Endothelial cell of umbilical vein (primary cell): ENCODE measurements around the gene IRF6. TPM values are rescaled to one million over a fixed set of nuclear protein-coding genes. Genes with fewer than 3 reads are reported as not detected.

Source experiments
- BruUV-seq: library from RNA; stranded (reverse); fragments of 400-500 nt; replicated peaks from 2 replicates; lab custom pipeline; 2021; lab: Mats Ljungman, UMichigan
- CTCF ChIA-PET: fragments of 300-600, 350-600 bp; sonication (Branson Sonifier 250); formaldehyde crosslinking; loops from one replicate; lab custom pipeline; 2021; ENCODE audit warnings: antibody characterized with exemption, inconsistent platforms; lab: Charles Lee
- POLR2A ChIA-PET: fragments of 300-600, 350-600 bp; sonication (Branson Sonifier 250); formaldehyde crosslinking; loops from one replicate; lab custom pipeline; 2021; ENCODE audit warnings: antibody characterized with exemption, inconsistent platforms; lab: Charles Lee
- DNase-seq: peaks from one replicate; pipeline ENCODE4 v3.0.0-alpha.2; 2011; ENCODE audit warnings: low read depth, low spot score
- FAIRE-seq: peaks from 2 replicates; lab custom pipeline; 2011; peaks lifted over from hg19 to GRCh38; lab: Jason Lieb, UNC
- H2AFZ ChIP-seq: 2 replicates; pipeline ENCODE4 v1.6.0; 2012; ENCODE audit warnings: low read depth, low read length, control low read depth, inconsistent platforms
- H3K27ac ChIP-seq: 2 replicates; pipeline ENCODE4 v1.5.1; 2011; ENCODE audit warnings: low read depth, mild to moderate bottlenecking, control low read depth, low read length, moderate library complexity; ENCODE audit not compliant: insufficient read depth
- H3K27me3 ChIP-seq, 2 experiments: 2 replicates each; pipeline versions ENCODE4 v1.6.0 to v1.6.1; 2011; ENCODE audit warnings: low read length in 2 of 2, mixed read lengths in 1 of 2; ENCODE audit not compliant: control insufficient read depth in 2 of 2, insufficient read depth in 2 of 2
- H3K36me3 ChIP-seq, 2 experiments: 2 replicates in 1 of 2; 3 replicates in 1 of 2; pipeline ENCODE4 v1.5.1; 2011; ENCODE audit warnings: low read length in 2 of 2, mild to moderate bottlenecking in 1 of 2, moderate library complexity in 1 of 2; ENCODE audit not compliant: control insufficient read depth in 2 of 2, insufficient read depth in 2 of 2; ENCODE audit errors: extremely low read depth in 1 of 2
- H3K4me1 ChIP-seq: 3 replicates; pipeline ENCODE4 v1.5.1; 2011; ENCODE audit warnings: mild to moderate bottlenecking, low read length; ENCODE audit not compliant: control insufficient read depth, insufficient read depth; ENCODE audit errors: extremely low read depth
- H3K4me2 ChIP-seq: 2 replicates; pipeline ENCODE4 v1.6.1; 2011; ENCODE audit warnings: low read length, control low read depth, mixed read lengths; ENCODE audit not compliant: insufficient read depth
- H3K4me3 ChIP-seq, 3 experiments: fragments of 200-600 bp in 1 of 3; sonication (generic), shearing (Covaris generic) in 1 of 3; replicated peaks in 1 of 3; 2 replicates each; pipeline ENCODE4 v1.5.1; 2011 to 2016; ENCODE audit warnings: control low read depth in 3 of 3, low read length in 3 of 3, mild to moderate bottlenecking in 2 of 3, inconsistent platforms in 1 of 3, low read depth in 1 of 3, moderate library complexity in 1 of 3; ENCODE audit not compliant: insufficient read depth in 1 of 3
- H3K79me2 ChIP-seq: 2 replicates; pipeline ENCODE4 v1.6.0; 2012; ENCODE audit warnings: low read length, inconsistent platforms; ENCODE audit not compliant: control insufficient read depth, insufficient read depth
- H3K9ac ChIP-seq: replicated peaks from 2 replicates; pipeline ENCODE3; 2011; ENCODE audit warnings: low read length, control low read depth; ENCODE audit not compliant: insufficient read depth; ENCODE audit errors: extremely low read depth
- H3K9me1 ChIP-seq: replicated peaks from 3 replicates; pipeline ENCODE4 v1.6.0; 2011; ENCODE audit warnings: mild to moderate bottlenecking, low read length; ENCODE audit not compliant: control insufficient read depth, insufficient read depth; ENCODE audit errors: extremely low read depth
- H3K9me3 ChIP-seq: replicated peaks from 2 replicates; pipeline ENCODE4 v1.5.1; 2012; ENCODE audit warnings: low read length, inconsistent platforms; ENCODE audit not compliant: control insufficient read depth, insufficient read depth
- H4K20me1 ChIP-seq: replicated peaks from 2 replicates; pipeline ENCODE3; 2011; ENCODE audit warnings: mild to moderate bottlenecking, low read length; ENCODE audit not compliant: control insufficient read depth, insufficient read depth; ENCODE audit errors: extremely low read depth
- CTCF ChIP-seq, 2 donors: IDR thresholded peaks; 1 replicate in 1 of 2; 2 replicates in 1 of 2; pipeline ENCODE4 v1.5.1; 2011; ENCODE audit warnings: low read length in 2 of 2, mild to moderate bottlenecking in 2 of 2, moderate library complexity in 2 of 2, control low read depth in 1 of 2, inconsistent platforms in 1 of 2, low read depth in 1 of 2; ENCODE audit not compliant: insufficient read depth in 1 of 2; ENCODE audit errors: extremely low read depth in 1 of 2
- EZH2 ChIP-seq: IDR thresholded peaks from 2 replicates; pipeline ENCODE4 v1.6.1; 2012; ENCODE audit warnings: borderline replicate concordance, low read depth, mild to moderate bottlenecking, moderate library complexity, low read length, inconsistent platforms; ENCODE audit not compliant: severe bottlenecking
- FOS ChIP-seq: IDR thresholded peaks from 2 replicates; pipeline ENCODE4 v1.6.1; 2011; ENCODE audit warnings: mild to moderate bottlenecking, low read length, moderate library complexity, borderline replicate concordance; ENCODE audit not compliant: insufficient read depth
- GATA2 ChIP-seq: IDR thresholded peaks from 2 replicates; pipeline ENCODE4 v1.7.0; 2011; ENCODE audit warnings: low read depth, mild to moderate bottlenecking, moderate library complexity, mixed read lengths, low read length; ENCODE audit not compliant: insufficient read length, insufficient read depth
- JUN ChIP-seq: IDR thresholded peaks from 2 replicates; pipeline ENCODE4 v1.6.1; 2011; ENCODE audit warnings: borderline replicate concordance, low read depth; ENCODE audit not compliant: insufficient read length, insufficient read depth
- MAX ChIP-seq: IDR thresholded peaks from 2 replicates; pipeline ENCODE4 v1.6.1; 2011; ENCODE audit not compliant: insufficient read depth, insufficient read length
- MYC ChIP-seq: IDR thresholded peaks from one replicate; pipeline ENCODE4 v1.6.1; 2011; ENCODE audit warnings: mild to moderate bottlenecking, low read depth, low read length
- POLR2A ChIP-seq: IDR thresholded peaks from 2 replicates; pipeline ENCODE4 v1.6.1; 2012; ENCODE audit warnings: low read depth, mild to moderate bottlenecking, control low read depth, low read length
- POLR2AphosphoS5 ChIP-seq: IDR thresholded peaks from 2 replicates; pipeline ENCODE4 v1.6.1; 2012; ENCODE audit warnings: low read depth, mild to moderate bottlenecking, control low read depth, low read length, moderate library complexity; ENCODE audit not compliant: insufficient read depth
- dilution Hi-C: fragments of 300-500 bp; cut with MboI; formaldehyde crosslinking; loops from one replicate; pipeline ENCODE4 v1.15.0; 2019; ENCODE audit warnings: low sequenced_read_pairs; ENCODE audit not compliant: extremely low pct_ligation_motif_present
- intact Hi-C: fragments of 100-400 bp; cut with micrococcal nuclease; formaldehyde crosslinking; loops from one replicate; pipeline ENCODE4 v1.10.0; 2022
- polyA plus RNA-seq, 4 experiments: library from polyadenylated mRNA; depleted of rRNA in 3 of 4; stranded (reverse) in 3 of 4; unstranded in 1 of 4; fragments of >200 nt; gene quantifications; 2 replicates each; pipeline versions ENCODE4 v1.2.1 to v1.2.3, GENCODE V29; 2011 to 2012; ENCODE audit warnings: missing spikeins in 1 of 4
- total RNA-seq: library from RNA; stranded (reverse); gene quantifications from 2 replicates; pipeline ENCODE4 v1.2.3, GENCODE V29; 2021

The IRF6 gene
- total and polyA plus RNA-seq, 2 donors (not counting 3 experiments of a cell fraction or from before 2014, with no cell fraction given): 42.0 to 55.8 TPM

- dilution Hi-C loops: no loop called here
- peaks cover 43% of the 10 kb centered on the region for H3K4me1 ChIP-seq
- POLR2A ChIA-PET: no interaction called here
- no peak overlapping the region for H3K4me3 ChIP-seq
- H3K9me3 ChIP-seq: no peaks in the 10 kb centered on the region
- H3K27me3 ChIP-seq: no peaks in the 10 kb centered on the region
- no peaks in the 10 kb centered on the region for H3K9me1 ChIP-seq
- no peak for FAIRE-seq
- no peak overlapping the region for H3K4me2 ChIP-seq
- BruUV-seq: no TSS peak
- no peak overlapping the region for H3K9ac ChIP-seq
- intact Hi-C loops: no loop called here
- no peaks in the 10 kb centered on the region for H3K79me2 ChIP-seq
- DNase-seq: peak; percentile 38
- TF ChIP-seq JUN: no peak
- TF ChIP-seq CTCF (IDR thresholded peaks at IDR 0.05; ENCODE audit: extremely low read depth in 1 of 2, insufficient read depth in 1 of 2, low read depth in 1 of 2, low read length in 2 of 2): no peak
- TF ChIP-seq EZH2: no peak
- no peak for TF ChIP-seq GATA2
- no peak for TF ChIP-seq FOS
- no peak for TF ChIP-seq POLR2A
- no peak for TF ChIP-seq POLR2AphosphoS5
- no peak for TF ChIP-seq MYC
- TF ChIP-seq MAX: no peak
- H2AFZ ChIP-seq: no peak overlapping the region
- CTCF ChIA-PET: no interaction called here
- H4K20me1 ChIP-seq: no peaks in the 10 kb centered on the region
- H3K36me3 ChIP-seq: no peaks in the 10 kb centered on the region
- H3K27ac ChIP-seq: no peak overlapping the region
These were observed 2.4 kb downstream of the IRF6 start for GRCh38 chr1:209803568-209803967.
